GF-D8 (cell line): Measurements from ENCODE around the gene RANGAP1.

Source experiments
- DNase-seq: peaks from one replicate; lab custom pipeline; 2025; lab: John Stamatoyannopoulos, UW

The RANGAP1 gene

GRCh38 chr22:41197038-41197972, 88.7 kb downstream of the RANGAP1 start:
- DNase-seq = peak; percentile 34
